HepG2 (cell line): ENCODE results near the gene PSKH1. TPM values are rescaled to one million over a fixed set of nuclear protein-coding genes. Genes with fewer than 3 reads are reported as not detected.

Source experiments
- CCDC6 ChIP-seq: sonication (generic); formaldehyde crosslinking; IDR thresholded peaks from 2 replicates; pipeline ENCODE4 v1.8.1; 2022; ENCODE audit warnings: mild to moderate bottlenecking, missing genetic modification reagents, moderate library complexity
- GPN1 ChIP-seq: sonication (generic); formaldehyde crosslinking; IDR thresholded peaks from 2 replicates; pipeline ENCODE4 v1.5.1; 2020; ENCODE audit warnings: missing genetic modification reagents, borderline replicate concordance
- IKZF5 ChIP-seq: IDR thresholded peaks from 2 replicates; pipeline ENCODE4 v1.6.1; 2018; ENCODE audit warnings: missing genetic modification reagents, mild to moderate bottlenecking, missing compliant biosample characterization
- IRF9 ChIP-seq: sonication (generic); formaldehyde crosslinking; IDR thresholded peaks from 2 replicates; pipeline ENCODE4 v1.8.0; 2022; ENCODE audit warnings: missing genetic modification reagents, mild to moderate bottlenecking, borderline replicate concordance
- KLF16 ChIP-seq, 2 experiments: sonication (generic) in 1 of 2; formaldehyde crosslinking in 1 of 2; IDR thresholded peaks; 2 replicates each; pipeline versions ENCODE4 v1.6.1 to v1.8.0; 2016 to 2023; ENCODE audit warnings: missing genetic modification reagents in 2 of 2, missing compliant biosample characterization in 1 of 2
- MLLT10 ChIP-seq: sonication (generic); formaldehyde crosslinking; IDR thresholded peaks from 2 replicates; pipeline ENCODE4 v1.4.0; 2020; ENCODE audit warnings: missing genetic modification reagents
- MTA1 ChIP-seq: sonication (generic); formaldehyde crosslinking; IDR thresholded peaks from 2 replicates; pipeline ENCODE4 v1.4.0; 2020; ENCODE audit warnings: missing genetic modification reagents, mild to moderate bottlenecking, borderline replicate concordance
- MTF1 ChIP-seq: sonication (generic); formaldehyde crosslinking; IDR thresholded peaks from 2 replicates; pipeline ENCODE4 v1.5.0; 2020; ENCODE audit warnings: missing genetic modification reagents
- PPARG ChIP-seq: conservative IDR thresholded peaks from 2 replicates; pipeline ENCODE4 v1.6.1; 2016; ENCODE audit warnings: missing biosample characterization, missing genetic modification reagents
- SIX4 ChIP-seq: sonication (generic); formaldehyde crosslinking; IDR thresholded peaks from 2 replicates; pipeline ENCODE4 v1.4.0; 2020; ENCODE audit warnings: missing genetic modification reagents
- SNAPC5 ChIP-seq: sonication (generic); formaldehyde crosslinking; IDR thresholded peaks from 2 replicates; pipeline ENCODE4 v1.8.1; 2023; ENCODE audit warnings: mild to moderate bottlenecking, missing genetic modification reagents, borderline replicate concordance
- SOX13 ChIP-seq, 3 experiments: fragments of 450-650 bp in 1 of 3; sonication (generic) in 1 of 3; formaldehyde crosslinking in 1 of 3; IDR thresholded peaks in 2 of 3; conservative IDR thresholded peaks in 1 of 3; 2 replicates each; pipeline versions ENCODE4 v1.5.0 to v1.6.1; 2016 to 2020; ENCODE audit warnings: antibody characterized with exemption in 1 of 3, mild to moderate bottlenecking in 1 of 3, missing compliant biosample characterization in 1 of 3, missing genetic modification reagents in 1 of 3, moderate library complexity in 1 of 3
- SPEN ChIP-seq: sonication (generic); formaldehyde crosslinking; IDR thresholded peaks from 2 replicates; pipeline ENCODE4 v1.5.1; 2020; ENCODE audit warnings: low read depth, mild to moderate bottlenecking, missing genetic modification reagents
- SRY ChIP-seq: sonication (generic); formaldehyde crosslinking; IDR thresholded peaks from 2 replicates; pipeline ENCODE4 v1.8.0; 2022; ENCODE audit warnings: mild to moderate bottlenecking, missing genetic modification reagents
- TBL1XR1 ChIP-seq: fragments of 150-350 bp; IDR thresholded peaks from 2 replicates; pipeline ENCODE4 v1.6.1; 2014; ENCODE audit warnings: borderline replicate concordance, low read length; ENCODE audit not compliant: partially characterized antibody
- TEF ChIP-seq: sonication (generic); formaldehyde crosslinking; IDR thresholded peaks from 2 replicates; pipeline ENCODE4 v1.5.0; 2020; ENCODE audit warnings: missing genetic modification reagents
- UBTF ChIP-seq: sonication (generic); formaldehyde crosslinking; IDR thresholded peaks from 2 replicates; pipeline ENCODE4 v1.4.0; 2020; ENCODE audit warnings: mild to moderate bottlenecking, missing genetic modification reagents
- ZFP1 ChIP-seq: IDR thresholded peaks from 2 replicates; pipeline ENCODE4 v1.6.1; 2016
- ZNF121 ChIP-seq: sonication (generic); formaldehyde crosslinking; IDR thresholded peaks from 2 replicates; pipeline ENCODE4 v1.5.0; 2020; ENCODE audit warnings: mild to moderate bottlenecking, missing genetic modification reagents
- ZNF335 ChIP-seq: sonication (generic); formaldehyde crosslinking; IDR thresholded peaks from 2 replicates; pipeline ENCODE4 v1.4.0; 2020; ENCODE audit warnings: missing genetic modification reagents
- ZNF431 ChIP-seq: sonication (generic); formaldehyde crosslinking; IDR thresholded peaks from 2 replicates; pipeline ENCODE4 v1.9.0; 2022; ENCODE audit warnings: missing genetic modification reagents, low read depth, mild to moderate bottlenecking, borderline replicate concordance
- ZNF543 ChIP-seq: sonication (generic); formaldehyde crosslinking; IDR thresholded peaks from 2 replicates; pipeline ENCODE4 v1.4.0; 2020; ENCODE audit warnings: mild to moderate bottlenecking, missing genetic modification reagents
- ZNF709 ChIP-seq: sonication (generic); formaldehyde crosslinking; IDR thresholded peaks from 2 replicates; pipeline ENCODE4 v1.5.0; 2020; ENCODE audit warnings: mild to moderate bottlenecking, missing genetic modification reagents
- ZZZ3 ChIP-seq: sonication (generic); formaldehyde crosslinking; IDR thresholded peaks from 2 replicates; pipeline ENCODE4 v1.4.0; 2020; ENCODE audit warnings: missing genetic modification reagents, mild to moderate bottlenecking, borderline replicate concordance
- polyA plus RNA-seq, 8 experiments: library from polyadenylated mRNA; depleted of rRNA in 3 of 8; stranded (reverse) in 7 of 8; unstranded in 1 of 8; fragments of >200 nt; fragmentation: Illumina TruSeq in 4 of 8; extraction: Trizol in 4 of 8; gene quantifications; 2 replicates each; pipeline versions ENCODE4 v1.2.1 to v1.2.3, GENCODE V29; 2011 to 2016; ENCODE audit warnings: low read depth in 4 of 8, missing spikeins in 1 of 8, mixed read lengths in 1 of 8; ENCODE audit not compliant: insufficient read depth in 1 of 8
- total RNA-seq, 5 experiments: library from RNA; depleted of rRNA; stranded (reverse); fragments of >200 nt; fragmentation: Illumina TruSeq; extraction: Trizol; gene quantifications; 2 replicates each; pipeline ENCODE4 v1.2.3, GENCODE V29; 2016; ENCODE audit warnings: low read depth in 1 of 5

The PSKH1 gene
- total and polyA plus RNA-seq, 2 of the 13 experiments (the other 11 are each of a cell fraction or from before 2014, with no cell fraction given): 8.4 to 19.1 TPM

- peak; percentile 8; the same call in 1 of the 2 replicates for TF ChIP-seq ZNF121 (CRISPR knock-in tag)
- no peak for TF ChIP-seq GPN1 (CRISPR knock-in tag)
- peak; percentile 14 for TF ChIP-seq TBL1XR1
- peak; percentile 91 for TF ChIP-seq ZNF543 (CRISPR knock-in tag)
- peak; percentile 79 for TF ChIP-seq IRF9 (CRISPR knock-in tag)
- peak; percentile 83; the same call in 1 of the 2 replicates for TF ChIP-seq ZFP1 (CRISPR knock-in tag)
- peak; percentile 88; the same call in 1 of the 2 replicates for TF ChIP-seq ZNF335 (CRISPR knock-in tag)
- TF ChIP-seq CCDC6 (CRISPR knock-in tag): peak; percentile 77
- peak; percentile 71 for TF ChIP-seq ZZZ3 (CRISPR knock-in tag)
- TF ChIP-seq SPEN (CRISPR knock-in tag): peak; percentile 73; the same call in 1 of the 2 replicates
- TF ChIP-seq UBTF (CRISPR knock-in tag): peak; percentile 80; the same call in 1 of the 2 replicates
- TF ChIP-seq MTA1: peak; percentile 64; the same call in 1 of the 2 replicates
- TF ChIP-seq MLLT10 (CRISPR knock-in tag): no peak
- 0 out of 2 replicates have a peak, but pooled peaks have one; percentile 63 for TF ChIP-seq SNAPC5 (CRISPR knock-in tag)
- no peak; the same call in 1 of the 2 replicates for TF ChIP-seq PPARG (CRISPR knock-in tag)
- TF ChIP-seq SOX13 (IDR thresholded peaks at IDR 0.05): no peak
- TF ChIP-seq SOX13 (CRISPR knock-in tag; conservative IDR thresholded peaks at IDR 0.05 in 1 of 2, IDR thresholded peaks at IDR 0.05 in 1 of 2): 0 out of 4 replicates have a peak, but pooled peaks of 1 of the 2 experiments have one; percentile 9
- peak; percentile 85 for TF ChIP-seq SRY (CRISPR knock-in tag)
- peak in 1 of 2 experiments; percentile 91; a peak in 3 of 4 replicates for TF ChIP-seq KLF16 (CRISPR knock-in tag; IDR thresholded peaks at IDR 0.05)
- peak; percentile 92 for TF ChIP-seq ZNF709
- TF ChIP-seq ZNF431 (CRISPR knock-in tag): peak; percentile 91
- TF ChIP-seq IKZF5 (CRISPR knock-in tag): peak; percentile 91
- 0 out of 2 replicates have a peak, but pooled peaks have one; percentile 45 for TF ChIP-seq MTF1 (CRISPR knock-in tag)
- TF ChIP-seq TEF (CRISPR knock-in tag): 0 out of 2 replicates have a peak, but pooled peaks have one; percentile 66
- TF ChIP-seq SIX4: peak; percentile 59
These were observed 42.5 kb downstream of the PSKH1 start (continued) for GRCh38 chr16:67935402-67936123.
